SHP77 treated with DMSO at 0.1 percent for 48 hours (cell line): ENCODE measurements around the gene IER5.
A peak's percentile ranks its signal among the peaks of the same experiment; 100 is the strongest.

ENCODE experiments used
- DNase-seq: peaks from one replicate; lab custom pipeline; 2025; lab: John Stamatoyannopoulos, UW

The IER5 gene

GRCh38 chr1:181099152-181100014 is 10.9 kb downstream of the IER5 start:
- no peak for DNase-seq

GRCh38 chr1:181100015-181100905 is 11.8 kb downstream of the IER5 start:
- no peak for DNase-seq

GRCh38 chr1:181100934-181101333 is 12.4 kb downstream of the IER5 start:
- DNase-seq = no peak

GRCh38 chr1:181101581-181102226 is 13.2 kb downstream of the IER5 start:
- peak; percentile 35 for DNase-seq

- no peak for DNase-seq
Observed at GRCh38 chr1:181102841-181103240, 14.3 kb downstream of the IER5 start.

- no peak for DNase-seq
Observed at GRCh38 chr1:181103399-181103798, 14.9 kb downstream of the IER5 start.

GRCh38 chr1:181104042-181104789 is 15.7 kb downstream of the IER5 start:
- DNase-seq = no peak

- no peak for DNase-seq
Observed at GRCh38 chr1:181104790-181105133, 16.3 kb downstream of the IER5 start.

GRCh38 chr1:181105134-181106021 is 16.9 kb downstream of the IER5 start:
- DNase-seq = peak; percentile 87

- no peak for DNase-seq
Observed at GRCh38 chr1:181106022-181106312, 17.5 kb downstream of the IER5 start.

GRCh38 chr1:181106479-181106878 is 18.0 kb downstream of the IER5 start:
- no peak for DNase-seq

- DNase-seq = no peak
Observed at GRCh38 chr1:181107711-181108110, 19.2 kb downstream of the IER5 start.

GRCh38 chr1:181108304-181108867 is 19.9 kb downstream of the IER5 start:
- DNase-seq = no peak

GRCh38 chr1:181110013-181110412 is 21.5 kb downstream of the IER5 start:
- no peak for DNase-seq

- no peak for DNase-seq
Observed at GRCh38 chr1:181111559-181111958, 23.1 kb downstream of the IER5 start.

GRCh38 chr1:181112071-181112929 is 23.8 kb downstream of the IER5 start:
- DNase-seq = peak; percentile 88

- DNase-seq = peak; percentile 40
Observed at GRCh38 chr1:181113059-181113641, 24.6 kb downstream of the IER5 start.

- no peak for DNase-seq
Observed at GRCh38 chr1:181114574-181115367, 26.3 kb downstream of the IER5 start.

GRCh38 chr1:181115368-181115684 is 26.8 kb downstream of the IER5 start:
- DNase-seq = no peak
